ENCODE results near the gene ARL16.

- no peak for TF ChIP-seq CTCF (IDR thresholded peaks at IDR 0.05)
- TF ChIP-seq POLR2A (IDR thresholded peaks at IDR 0.05) = no peak
These were observed 7.0 kb upstream of the ARL16 start for GRCh38 chr17:81690549-81690948.

Data from esophagus squamous epithelium (tissue), 4 donors.